Neural cell (in vitro differentiated cells): Measurements from ENCODE around the gene SLC22A14. TPM values are rescaled to one million over a fixed set of nuclear protein-coding genes. Genes with fewer than 3 reads are reported as not detected.

Source experiments
- H2AFZ ChIP-seq: fragments of 200-600, 300-800 bp; sonication (generic), shearing (Covaris generic); 2 replicates; pipeline ENCODE4 v1.6.0; 2014; ENCODE audit warnings: low read depth, mild to moderate bottlenecking, antibody characterized with exemption, low read length, moderate library complexity
- H3F3A ChIP-seq: fragments of 200-600 bp; shearing (Covaris generic); 2 replicates; pipeline ENCODE4 v1.6.1; 2016; ENCODE audit warnings: mild to moderate bottlenecking, moderate library complexity, mixed read lengths, antibody characterized with exemption, low read length; ENCODE audit not compliant: insufficient read depth, poor library complexity, severe bottlenecking
- H3K27ac ChIP-seq: fragments of 200-600, 300-800 bp; sonication (generic), shearing (Covaris generic); 2 replicates; pipeline ENCODE4 v1.5.1; 2014; ENCODE audit warnings: mild to moderate bottlenecking, low read length, moderate library complexity
- H3K27me3 ChIP-seq: fragments of 300-800, 200-600 bp; sonication (generic), shearing (Covaris generic); 2 replicates; pipeline ENCODE4 v1.6.0; 2014; ENCODE audit warnings: mild to moderate bottlenecking, low read depth, low read length, moderate library complexity; ENCODE audit not compliant: insufficient read depth
- H3K36me3 ChIP-seq: fragments of 300-800, 200-600 bp; sonication (generic), shearing (Covaris generic); 2 replicates; pipeline ENCODE4 v1.5.1; 2014; ENCODE audit warnings: mild to moderate bottlenecking, antibody characterized with exemption, low read length, moderate library complexity; ENCODE audit not compliant: insufficient read depth
- H3K4me2 ChIP-seq: fragments of 300-800, 200-600 bp; sonication (generic), shearing (Covaris generic); 2 replicates; pipeline ENCODE4 v1.6.0; 2014; ENCODE audit warnings: mild to moderate bottlenecking, low read length
- H3K4me3 ChIP-seq: fragments of 300-800, 200-600 bp; sonication (generic), shearing (Covaris generic); 2 replicates; pipeline ENCODE4 v1.5.1; 2014; ENCODE audit warnings: mild to moderate bottlenecking, low read length, moderate library complexity
- H3K79me2 ChIP-seq: fragments of 200-600 bp; shearing (Covaris generic); replicated peaks from 2 replicates; pipeline ENCODE4 v1.6.0; 2014; ENCODE audit warnings: mild to moderate bottlenecking, low read length, moderate library complexity; ENCODE audit not compliant: insufficient read depth
- H3K9ac ChIP-seq: fragments of 300-800, 200-600 bp; sonication (generic), shearing (Covaris generic); 2 replicates; pipeline ENCODE4 v1.6.1; 2016; ENCODE audit warnings: mild to moderate bottlenecking, low read length, mixed read lengths
- H3K9me2 ChIP-seq: fragments of 200-600 bp; shearing (Covaris generic); 2 replicates; pipeline ENCODE4 v1.6.1; 2016; ENCODE audit warnings: mild to moderate bottlenecking, low read length, mixed read lengths; ENCODE audit not compliant: insufficient read depth
- H3K9me3 ChIP-seq: fragments of 200-600, 300-800 bp; sonication (generic), shearing (Covaris generic); 2 replicates; pipeline ENCODE4 v1.6.1; 2016; ENCODE audit warnings: mild to moderate bottlenecking, mixed run types, low read length, moderate library complexity, mixed read lengths
- H4K20me1 ChIP-seq: fragments of 200-600 bp; shearing (Covaris generic); 2 replicates; pipeline ENCODE4 v1.6.1; 2016; ENCODE audit warnings: mild to moderate bottlenecking, mixed run types; ENCODE audit not compliant: insufficient read depth
- CTCF ChIP-seq: fragments of 450-650 bp; IDR thresholded peaks from 2 replicates; pipeline ENCODE4 v1.5.1; 2014; ENCODE audit warnings: antibody characterized with exemption, mild to moderate bottlenecking, moderate library complexity; ENCODE audit not compliant: poor library complexity, severe bottlenecking
- EP300 ChIP-seq: fragments of 450-650 bp; conservative IDR thresholded peaks from 2 replicates; pipeline ENCODE4 v1.6.1; 2014; ENCODE audit warnings: antibody characterized with exemption, mild to moderate bottlenecking, moderate library complexity; ENCODE audit not compliant: poor library complexity, severe bottlenecking
- EZH2 ChIP-seq: fragments of 200-600, 300-800 bp; shearing (Covaris generic), sonication (generic); IDR thresholded peaks from 2 replicates; pipeline ENCODE4 v1.6.1; 2014; ENCODE audit warnings: antibody characterized with exemption, low read length, borderline replicate concordance, mild to moderate bottlenecking; ENCODE audit not compliant: insufficient read depth, poor library complexity, severe bottlenecking
- MXI1 ChIP-seq: fragments of 450-650 bp; conservative IDR thresholded peaks from 2 replicates; pipeline ENCODE4 v1.6.1; 2014; ENCODE audit warnings: antibody characterized with exemption, mild to moderate bottlenecking; ENCODE audit not compliant: poor library complexity, severe bottlenecking
- POLR2AphosphoS5 ChIP-seq: IDR thresholded peaks from 2 replicates; pipeline ENCODE4 v1.6.1; 2012
- RAD21 ChIP-seq: fragments of 450-650 bp; conservative IDR thresholded peaks from 2 replicates; pipeline ENCODE4 v1.6.1; 2014; ENCODE audit warnings: antibody characterized with exemption, mild to moderate bottlenecking, moderate library complexity
- REST ChIP-seq: IDR thresholded peaks from 2 replicates; pipeline ENCODE4 v1.6.1; 2012; ENCODE audit warnings: borderline replicate concordance
- SMC3 ChIP-seq: fragments of 450-650 bp; conservative IDR thresholded peaks from 2 replicates; pipeline ENCODE4 v1.6.1; 2014; ENCODE audit warnings: antibody characterized with exemption, mild to moderate bottlenecking, moderate library complexity; ENCODE audit not compliant: poor library complexity
- TAF1 ChIP-seq: IDR thresholded peaks from 2 replicates; pipeline ENCODE4 v1.6.1; 2012; ENCODE audit warnings: low read depth
- polyA plus RNA-seq: library from polyadenylated mRNA; depleted of rRNA; stranded (reverse); fragments of >200 nt; gene quantifications from 2 replicates; pipeline ENCODE4 v1.2.3, GENCODE V29; 2014

SLC22A14 gene
- polyA plus RNA-seq, 1 donor from 2014 or later: 0.25 TPM

GRCh38 chr3:38297537-38297936 lies 15.4 kb downstream of the SLC22A14 start:
- Histone ChIP-seq H3K4me3 (no peak overlapping the region), H3F3A (no peaks in the 10 kb centered on the region), H3K9me2 (no peaks in the 10 kb centered on the region), H4K20me1 (no peaks in the 10 kb centered on the region), H3K9ac (no peak overlapping the region), H3K36me3 (no peaks in the 10 kb centered on the region), H3K79me2 (no peaks in the 10 kb centered on the region), H3K4me2 (no peak overlapping the region), H3K27me3 (no peaks in the 10 kb centered on the region), H2AFZ (no peak overlapping the region), H3K27ac (no peak overlapping the region), H3K9me3 (no peaks in the 10 kb centered on the region)
- TF ChIP-seq REST (no peak), TAF1 (no peak), POLR2AphosphoS5 (no peak), EP300 (no peak), SMC3 (no peak), RAD21 (no peak), EZH2 (no peak), MXI1 (no peak), CTCF (no peak)

- Histone ChIP-seq H3K9ac (no peak overlapping the region), H3F3A (no peaks in the 10 kb centered on the region), H3K4me3 (no peak overlapping the region), H2AFZ (no peak overlapping the region), H3K4me2 (no peak overlapping the region), H3K36me3 (no peaks in the 10 kb centered on the region), H3K79me2 (no peaks in the 10 kb centered on the region), H3K27me3 (no peaks in the 10 kb centered on the region), H3K9me2 (no peaks in the 10 kb centered on the region), H3K27ac (no peak overlapping the region), H4K20me1 (no peaks in the 10 kb centered on the region), H3K9me3 (no peaks in the 10 kb centered on the region)
- TF ChIP-seq SMC3 (no peak), EZH2 (no peak), RAD21 (peak; percentile 12), TAF1 (no peak), REST (no peak), POLR2AphosphoS5 (no peak), EP300 (no peak), CTCF (peak; percentile 54), MXI1 (no peak)
These were observed 16.0 kb downstream of the SLC22A14 start for GRCh38 chr3:38297947-38298711.
